Endothelial cell of umbilical vein (primary cell): ENCODE data around the gene PIK3C3. TPM values are rescaled to one million over a fixed set of nuclear protein-coding genes. Genes with fewer than 3 reads are reported as not detected.
"Not testable (repeated sequence)": the region's sequence is repeated elsewhere in the genome, so short reads cannot be mapped to it uniquely, and the experiment has no call there.

Source experiments
- BruUV-seq: library from RNA; stranded (reverse); fragments of 400-500 nt; replicated peaks from 2 replicates; lab custom pipeline; 2021; lab: Mats Ljungman, UMichigan
- CTCF ChIA-PET: fragments of 300-600, 350-600 bp; sonication (Branson Sonifier 250); formaldehyde crosslinking; loops from one replicate; lab custom pipeline; 2021; ENCODE audit warnings: antibody characterized with exemption, inconsistent platforms; lab: Charles Lee
- POLR2A ChIA-PET: fragments of 300-600, 350-600 bp; sonication (Branson Sonifier 250); formaldehyde crosslinking; loops from one replicate; lab custom pipeline; 2021; ENCODE audit warnings: antibody characterized with exemption, inconsistent platforms; lab: Charles Lee
- DNase-seq: peaks from one replicate; pipeline ENCODE4 v3.0.0-alpha.2; 2011; ENCODE audit warnings: low read depth, low spot score
- FAIRE-seq: peaks from 2 replicates; lab custom pipeline; 2011; peaks lifted over from hg19 to GRCh38; lab: Jason Lieb, UNC
- H2AFZ ChIP-seq: 2 replicates; pipeline ENCODE4 v1.6.0; 2012; ENCODE audit warnings: low read depth, low read length, control low read depth, inconsistent platforms
- H3K27ac ChIP-seq: 2 replicates; pipeline ENCODE4 v1.5.1; 2011; ENCODE audit warnings: low read depth, mild to moderate bottlenecking, control low read depth, low read length, moderate library complexity; ENCODE audit not compliant: insufficient read depth
- H3K27me3 ChIP-seq, 2 experiments: 2 replicates each; pipeline versions ENCODE4 v1.6.0 to v1.6.1; 2011; ENCODE audit warnings: low read length in 2 of 2, mixed read lengths in 1 of 2; ENCODE audit not compliant: control insufficient read depth in 2 of 2, insufficient read depth in 2 of 2
- H3K36me3 ChIP-seq, 2 experiments: 2 replicates in 1 of 2; 3 replicates in 1 of 2; pipeline ENCODE4 v1.5.1; 2011; ENCODE audit warnings: low read length in 2 of 2, mild to moderate bottlenecking in 1 of 2, moderate library complexity in 1 of 2; ENCODE audit not compliant: control insufficient read depth in 2 of 2, insufficient read depth in 2 of 2; ENCODE audit errors: extremely low read depth in 1 of 2
- H3K4me1 ChIP-seq: 3 replicates; pipeline ENCODE4 v1.5.1; 2011; ENCODE audit warnings: mild to moderate bottlenecking, low read length; ENCODE audit not compliant: control insufficient read depth, insufficient read depth; ENCODE audit errors: extremely low read depth
- H3K4me2 ChIP-seq: 2 replicates; pipeline ENCODE4 v1.6.1; 2011; ENCODE audit warnings: low read length, control low read depth, mixed read lengths; ENCODE audit not compliant: insufficient read depth
- H3K4me3 ChIP-seq, 3 experiments: fragments of 200-600 bp in 1 of 3; sonication (generic), shearing (Covaris generic) in 1 of 3; replicated peaks in 1 of 3; 2 replicates each; pipeline ENCODE4 v1.5.1; 2011 to 2016; ENCODE audit warnings: control low read depth in 3 of 3, low read length in 3 of 3, mild to moderate bottlenecking in 2 of 3, inconsistent platforms in 1 of 3, low read depth in 1 of 3, moderate library complexity in 1 of 3; ENCODE audit not compliant: insufficient read depth in 1 of 3
- H3K79me2 ChIP-seq: 2 replicates; pipeline ENCODE4 v1.6.0; 2012; ENCODE audit warnings: low read length, inconsistent platforms; ENCODE audit not compliant: control insufficient read depth, insufficient read depth
- H3K9ac ChIP-seq: replicated peaks from 2 replicates; pipeline ENCODE3; 2011; ENCODE audit warnings: low read length, control low read depth; ENCODE audit not compliant: insufficient read depth; ENCODE audit errors: extremely low read depth
- H3K9me1 ChIP-seq: replicated peaks from 3 replicates; pipeline ENCODE4 v1.6.0; 2011; ENCODE audit warnings: mild to moderate bottlenecking, low read length; ENCODE audit not compliant: control insufficient read depth, insufficient read depth; ENCODE audit errors: extremely low read depth
- H3K9me3 ChIP-seq: replicated peaks from 2 replicates; pipeline ENCODE4 v1.5.1; 2012; ENCODE audit warnings: low read length, inconsistent platforms; ENCODE audit not compliant: control insufficient read depth, insufficient read depth
- H4K20me1 ChIP-seq: replicated peaks from 2 replicates; pipeline ENCODE3; 2011; ENCODE audit warnings: mild to moderate bottlenecking, low read length; ENCODE audit not compliant: control insufficient read depth, insufficient read depth; ENCODE audit errors: extremely low read depth
- CTCF ChIP-seq, 2 donors: IDR thresholded peaks; 1 replicate in 1 of 2; 2 replicates in 1 of 2; pipeline ENCODE4 v1.5.1; 2011; ENCODE audit warnings: low read length in 2 of 2, mild to moderate bottlenecking in 2 of 2, moderate library complexity in 2 of 2, control low read depth in 1 of 2, inconsistent platforms in 1 of 2, low read depth in 1 of 2; ENCODE audit not compliant: insufficient read depth in 1 of 2; ENCODE audit errors: extremely low read depth in 1 of 2
- EZH2 ChIP-seq: IDR thresholded peaks from 2 replicates; pipeline ENCODE4 v1.6.1; 2012; ENCODE audit warnings: borderline replicate concordance, low read depth, mild to moderate bottlenecking, moderate library complexity, low read length, inconsistent platforms; ENCODE audit not compliant: severe bottlenecking
- FOS ChIP-seq: IDR thresholded peaks from 2 replicates; pipeline ENCODE4 v1.6.1; 2011; ENCODE audit warnings: mild to moderate bottlenecking, low read length, moderate library complexity, borderline replicate concordance; ENCODE audit not compliant: insufficient read depth
- GATA2 ChIP-seq: IDR thresholded peaks from 2 replicates; pipeline ENCODE4 v1.7.0; 2011; ENCODE audit warnings: low read depth, mild to moderate bottlenecking, moderate library complexity, mixed read lengths, low read length; ENCODE audit not compliant: insufficient read length, insufficient read depth
- POLR2AphosphoS5 ChIP-seq: IDR thresholded peaks from 2 replicates; pipeline ENCODE4 v1.6.1; 2012; ENCODE audit warnings: low read depth, mild to moderate bottlenecking, control low read depth, low read length, moderate library complexity; ENCODE audit not compliant: insufficient read depth
- dilution Hi-C: fragments of 300-500 bp; cut with MboI; formaldehyde crosslinking; loops from one replicate; pipeline ENCODE4 v1.15.0; 2019; ENCODE audit warnings: low sequenced_read_pairs; ENCODE audit not compliant: extremely low pct_ligation_motif_present
- intact Hi-C: fragments of 100-400 bp; cut with micrococcal nuclease; formaldehyde crosslinking; loops from one replicate; pipeline ENCODE4 v1.10.0; 2022
- polyA plus RNA-seq, 4 experiments: library from polyadenylated mRNA; depleted of rRNA in 3 of 4; stranded (reverse) in 3 of 4; unstranded in 1 of 4; fragments of >200 nt; gene quantifications; 2 replicates each; pipeline versions ENCODE4 v1.2.1 to v1.2.3, GENCODE V29; 2011 to 2012; ENCODE audit warnings: missing spikeins in 1 of 4
- total RNA-seq: library from RNA; stranded (reverse); gene quantifications from 2 replicates; pipeline ENCODE4 v1.2.3, GENCODE V29; 2021

PIK3C3 gene
- total and polyA plus RNA-seq, 2 donors (not counting 3 experiments of a cell fraction or from before 2014, with no cell fraction given), result 19.5 to 47.3 TPM

GRCh38 chr18:42107691-42108450 is 152.8 kb downstream of the PIK3C3 start:
- no peaks in the 10 kb centered on the region for H3K4me1 ChIP-seq
- BruUV-seq, result no TSS peak
- intact Hi-C loops (no loop called here), dilution Hi-C loops (no loop called here)
- FAIRE-seq (no peak), DNase-seq (no peak)
- TF ChIP-seq EZH2 (no peak), POLR2AphosphoS5 (no peak), CTCF (IDR thresholded peaks at IDR 0.05; ENCODE audit: extremely low read depth in 1 of 2, insufficient read depth in 1 of 2, low read depth in 1 of 2, low read length in 2 of 2) (no peak), FOS (no peak), GATA2 (no peak)
- no peak overlapping the region for H3K4me3 ChIP-seq
- no peak overlapping the region for H3K9ac ChIP-seq
- no peaks in the 10 kb centered on the region for H3K9me1 ChIP-seq
- ChIA-PET CTCF (interaction anchor here (1.9 kb wide), 1 partner anchor 55 kb away, joined by 7 read pairs; no protein-coding TSS in a partner anchor), POLR2A (no interaction called here)
- no peaks in the 10 kb centered on the region for H4K20me1 ChIP-seq
- no peak overlapping the region for H3K4me2 ChIP-seq
- no peak overlapping the region for H2AFZ ChIP-seq
- H3K27ac ChIP-seq, result no peak overlapping the region
- H3K27me3 ChIP-seq, result peaks cover 0 to 2% of the 10 kb centered on the region in 2 experiments
- no peaks in the 10 kb centered on the region for H3K79me2 ChIP-seq
- H3K36me3 ChIP-seq, result no peaks in the 10 kb centered on the region
- H3K9me3 ChIP-seq, result no peaks in the 10 kb centered on the region

GRCh38 chr18:42112147-42112546 is 157.1 kb downstream of the PIK3C3 start:
- H3K27ac ChIP-seq, DNase-seq, H3K36me3 ChIP-seq, H3K9me3 ChIP-seq, H3K9ac ChIP-seq, H2AFZ ChIP-seq, POLR2A ChIA-PET, BruUV-seq, H3K9me1 ChIP-seq, H3K27me3 ChIP-seq, FAIRE-seq, H3K4me2 ChIP-seq, H3K79me2 ChIP-seq, H3K4me3 ChIP-seq, H4K20me1 ChIP-seq, H3K4me1 ChIP-seq, dilution Hi-C loops: not testable (repeated sequence)
- CTCF ChIA-PET, result interaction anchor here (1.7 to 6.7 kb wide), 3 partner anchors 58 to 1475 kb away, joined by 3 to 209 read pairs (median 6); no protein-coding TSS in a partner anchor
- intact Hi-C loops, result loop anchor here (10.0 kb wide), 1 partner anchor 1283 kb away; no protein-coding TSS in a partner anchor
